Endodermal cell (in vitro differentiated cells): ENCODE results near the gene ZBTB16. TPM values are rescaled to one million over a fixed set of nuclear protein-coding genes. Genes with fewer than 3 reads are reported as not detected.

Experiments
- DNase-seq: peaks from one replicate; pipeline ENCODE4 v3.0.0-alpha.2; 2017
- H3K27ac ChIP-seq: 2 replicates; pipeline ENCODE4 v1.5.1; 2013; ENCODE audit warnings: mild to moderate bottlenecking, low read depth, low read length, moderate library complexity
- H3K27me3 ChIP-seq: 2 replicates; pipeline ENCODE4 v1.6.1; 2013; ENCODE audit warnings: mild to moderate bottlenecking, low read length, moderate library complexity; ENCODE audit not compliant: insufficient read depth, control insufficient read depth, poor library complexity, severe bottlenecking
- H3K36me3 ChIP-seq: 2 replicates; pipeline ENCODE4 v1.7.0; 2013; ENCODE audit warnings: mild to moderate bottlenecking, low read length, moderate library complexity; ENCODE audit not compliant: control insufficient read depth, insufficient read depth
- H3K4me1 ChIP-seq: one replicate; pipeline ENCODE4 v1.7.0; 2013; ENCODE audit warnings: low read length; ENCODE audit not compliant: control insufficient read depth, insufficient read depth
- H3K4me3 ChIP-seq: 2 replicates; pipeline ENCODE4 v1.5.1; 2013; ENCODE audit warnings: mild to moderate bottlenecking, low read length, moderate library complexity
- H3K9ac ChIP-seq: 2 replicates; pipeline ENCODE4 v1.6.1; 2013; ENCODE audit warnings: mild to moderate bottlenecking, low read length, moderate library complexity; ENCODE audit not compliant: poor library complexity, severe bottlenecking; ENCODE audit errors: extremely low read depth
- H3K9me3 ChIP-seq: 2 replicates; pipeline ENCODE4 v1.6.1; 2013; ENCODE audit warnings: mild to moderate bottlenecking, low read length, moderate library complexity; ENCODE audit not compliant: control insufficient read depth
- H3K27ac Mint-ChIP-seq: 2 replicates; pipeline ENCODE4 v1.8.0; 2020; ENCODE audit warnings: mixed read lengths
- H3K27me3 Mint-ChIP-seq: 2 replicates; pipeline ENCODE4 v1.8.0; 2021; ENCODE audit warnings: mild to moderate bottlenecking, mixed read lengths; ENCODE audit not compliant: insufficient read depth
- H3K36me3 Mint-ChIP-seq: 2 replicates; pipeline ENCODE4 v1.8.0; 2020; ENCODE audit warnings: low read depth, mixed read lengths
- H3K4me1 Mint-ChIP-seq: 2 replicates; pipeline ENCODE4 v1.8.0; 2020; ENCODE audit warnings: mixed read lengths
- H3K4me3 Mint-ChIP-seq: 2 replicates; pipeline ENCODE4 v1.8.0; 2020; ENCODE audit warnings: mild to moderate bottlenecking, moderate library complexity, mixed read lengths
- H3K9me3 Mint-ChIP-seq: 2 replicates; pipeline ENCODE4 v1.8.0; 2020; ENCODE audit warnings: mild to moderate bottlenecking, mixed read lengths
- CTCF ChIP-seq: fragments of 200-600 bp; sonication (generic); conservative IDR thresholded peaks from 2 replicates; pipeline ENCODE4 v1.5.0; 2021; ENCODE audit warnings: antibody characterized with exemption, mild to moderate bottlenecking
- WGBS, 2 experiments: methylation state at CpG; one replicate each; pipeline versions ENCODE4 v1.1.5 to v1.1.7; 2013; ENCODE audit warnings: missing lambda C conversion rate in 2 of 2, mixed read lengths in 1 of 2; ENCODE audit not compliant: insufficient coverage in 1 of 2, insufficient read length in 1 of 2; 5-methylcytosine and 5-hydroxymethylcytosine counted together
- total RNA-seq, 2 donors: library from RNA; stranded (reverse); fragmentation: NEBNext Ultra II Directional in 1 of 2; extraction: Animal tissue kit (Norgen Biotek cat#: 25700) in 1 of 2; gene quantifications; 2 replicates in 1 of 2; 3 replicates in 1 of 2; pipeline ENCODE4 v1.2.1, GENCODE V29; 2021

The ZBTB16 gene
- total RNA-seq, 2 donors from 2014 or later, result 4.1 to 5.8 TPM

GRCh38 chr11:114015117-114015516 lies 44.4 kb upstream of the ZBTB16 start:
- 52% methylated on average over 6 of the region's 6 CpGs for WGBS, 2 experiments
- peak; percentile 57 for DNase-seq
- Mint-ChIP-seq H3K36me3 (no peaks in the 10 kb centered on the region), H3K27ac (no peak overlapping the region), H3K27me3 (peaks cover 6% of the 10 kb centered on the region), H3K9me3 (no peaks in the 10 kb centered on the region), H3K4me1 (no peaks in the 10 kb centered on the region), H3K4me3 (no peak overlapping the region)
- no peaks in the 10 kb centered on the region for H3K4me1 ChIP-seq
- no peaks in the 10 kb centered on the region for H3K36me3 ChIP-seq
- no peak overlapping the region for H3K27ac ChIP-seq
- TF ChIP-seq CTCF, result no peak
- no peaks in the 10 kb centered on the region for H3K27me3 ChIP-seq
- no peak overlapping the region for H3K9ac ChIP-seq
- no peaks in the 10 kb centered on the region for H3K9me3 ChIP-seq
- H3K4me3 ChIP-seq, result no peak overlapping the region

- no peaks in the 10 kb centered on the region for H3K36me3 ChIP-seq
These were observed 42.5 kb upstream of the ZBTB16 start for GRCh38 chr11:114016986-114017385.

GRCh38 chr11:114017723-114018122 lies 41.8 kb upstream of the ZBTB16 start:
- no peaks in the 10 kb centered on the region for H3K4me1 Mint-ChIP-seq
- peaks cover 2% of the 10 kb centered on the region for H3K27me3 Mint-ChIP-seq
- Histone ChIP-seq H3K9ac (no peak overlapping the region), H3K27me3 (no peaks in the 10 kb centered on the region), H3K4me3 (no peak overlapping the region), H3K9me3 (no peaks in the 10 kb centered on the region), H3K36me3 (no peaks in the 10 kb centered on the region), H3K27ac (no peak overlapping the region), H3K4me1 (no peaks in the 10 kb centered on the region)
- TF ChIP-seq CTCF, result no peak
- H3K27ac Mint-ChIP-seq, result no peak overlapping the region
- no peak for DNase-seq
- WGBS, 2 experiments, result 38 to 69% methylated on average over 1 to 2 of the region's 2 CpGs
- H3K9me3 Mint-ChIP-seq, result no peaks in the 10 kb centered on the region
- H3K4me3 Mint-ChIP-seq, result no peak overlapping the region
- H3K36me3 Mint-ChIP-seq, result no peaks in the 10 kb centered on the region

More at GRCh38 chr11:114016986-114017385, 42.5 kb upstream of the ZBTB16 start:
- peaks cover 2% of the 10 kb centered on the region for H3K27me3 Mint-ChIP-seq
- no peak overlapping the region for H3K27ac Mint-ChIP-seq
- H3K27me3 ChIP-seq, result no peaks in the 10 kb centered on the region
- no peaks in the 10 kb centered on the region for H3K9me3 ChIP-seq
- no peaks in the 10 kb centered on the region for H3K9me3 Mint-ChIP-seq
- TF ChIP-seq CTCF, result no peak
- no peak overlapping the region for H3K4me3 ChIP-seq
- no peaks in the 10 kb centered on the region for H3K4me1 Mint-ChIP-seq
- no peak overlapping the region for H3K4me3 Mint-ChIP-seq
- no peaks in the 10 kb centered on the region for H3K4me1 ChIP-seq
- H3K36me3 Mint-ChIP-seq, result no peaks in the 10 kb centered on the region
- H3K9ac ChIP-seq, result no peak overlapping the region
- no peak for DNase-seq
- WGBS, 2 experiments, result 74 to 89% methylated on average over 2 of the region's 2 CpGs
- H3K27ac ChIP-seq, result no peak overlapping the region
